HFFc6 (cell line): ENCODE data around the gene ACAA1. TPM values are rescaled to one million over a fixed set of nuclear protein-coding genes. Genes with fewer than 3 reads are reported as not detected.

Source experiments
- DNase-seq: peaks from one replicate; pipeline ENCODE4 v3.0.0-alpha.2; 2018
- H3K27ac Mint-ChIP-seq: 2 replicates; pipeline ENCODE4 v1.8.0; 2020; ENCODE audit warnings: mild to moderate bottlenecking, mixed read lengths
- H3K27me3 Mint-ChIP-seq: 2 replicates; pipeline ENCODE4 v1.8.0; 2021; ENCODE audit warnings: mild to moderate bottlenecking, moderate library complexity, mixed read lengths; ENCODE audit not compliant: insufficient read depth
- H3K36me3 Mint-ChIP-seq: 2 replicates; pipeline ENCODE4 v1.8.0; 2021; ENCODE audit warnings: low read depth, mixed read lengths
- H3K4me1 Mint-ChIP-seq: 2 replicates; pipeline ENCODE4 v1.8.0; 2020; ENCODE audit warnings: low read depth, mixed read lengths
- H3K4me3 Mint-ChIP-seq: 2 replicates; pipeline ENCODE4 v1.8.0; 2020; ENCODE audit warnings: mild to moderate bottlenecking, moderate library complexity, mixed read lengths
- H3K9me3 Mint-ChIP-seq: 2 replicates; pipeline ENCODE4 v1.8.0; 2020; ENCODE audit warnings: mild to moderate bottlenecking, mixed read lengths
- total RNA-seq, 6 experiments: library from RNA; stranded (reverse); fragmentation: NEBNext Ultra II Directional; extraction: Animal tissue kit (Norgen Biotek cat#: 25700); gene quantifications; 2 replicates in 1 of 6; 3 replicates in 5 of 6; pipeline ENCODE4 v1.2.3, GENCODE V29; 2021
- TF ChIP-seq, protein P1 (sequence below): fragments of 200-600 bp; sonication (generic); IDR thresholded peaks from 2 replicates; pipeline ENCODE4 v1.5.0; 2021; ENCODE audit warnings: antibody characterized with exemption, mild to moderate bottlenecking

The ACAA1 gene
- total RNA-seq, 6 experiments from 2014 or later, result 45.1 to 60.9 (median 52.1) TPM

DNA sequence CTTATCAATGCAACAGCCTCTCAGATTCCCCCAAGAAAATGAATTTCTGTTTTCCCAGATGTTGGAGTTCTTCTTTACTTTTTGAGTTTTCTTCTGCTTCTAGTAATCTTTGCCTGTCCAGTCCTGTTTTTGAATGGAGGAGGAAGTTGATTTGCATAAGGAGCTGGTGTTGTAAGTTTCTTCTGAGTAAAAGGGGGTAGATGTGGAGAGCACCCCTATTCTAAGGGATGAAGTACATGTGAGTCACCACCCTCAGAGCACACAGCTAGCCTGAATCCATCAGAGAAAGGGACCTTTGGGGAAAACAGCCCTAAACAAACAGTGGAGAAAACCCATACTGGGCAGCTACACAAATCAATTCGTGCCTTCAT is 34.5 kb downstream of the ACAA1 start:
- Mint-ChIP-seq H3K36me3 (peaks cover 9% of the 10 kb centered on the region; the same call in 1 of the 2 replicates), H3K9me3 (peaks cover 15% of the 10 kb centered on the region), H3K4me3 (no peak overlapping the region), H3K27me3 (peaks cover 27% of the 10 kb centered on the region), H3K27ac (no peak overlapping the region), H3K4me1 (no peaks in the 10 kb centered on the region)
- TF ChIP-seq, protein P1, sequence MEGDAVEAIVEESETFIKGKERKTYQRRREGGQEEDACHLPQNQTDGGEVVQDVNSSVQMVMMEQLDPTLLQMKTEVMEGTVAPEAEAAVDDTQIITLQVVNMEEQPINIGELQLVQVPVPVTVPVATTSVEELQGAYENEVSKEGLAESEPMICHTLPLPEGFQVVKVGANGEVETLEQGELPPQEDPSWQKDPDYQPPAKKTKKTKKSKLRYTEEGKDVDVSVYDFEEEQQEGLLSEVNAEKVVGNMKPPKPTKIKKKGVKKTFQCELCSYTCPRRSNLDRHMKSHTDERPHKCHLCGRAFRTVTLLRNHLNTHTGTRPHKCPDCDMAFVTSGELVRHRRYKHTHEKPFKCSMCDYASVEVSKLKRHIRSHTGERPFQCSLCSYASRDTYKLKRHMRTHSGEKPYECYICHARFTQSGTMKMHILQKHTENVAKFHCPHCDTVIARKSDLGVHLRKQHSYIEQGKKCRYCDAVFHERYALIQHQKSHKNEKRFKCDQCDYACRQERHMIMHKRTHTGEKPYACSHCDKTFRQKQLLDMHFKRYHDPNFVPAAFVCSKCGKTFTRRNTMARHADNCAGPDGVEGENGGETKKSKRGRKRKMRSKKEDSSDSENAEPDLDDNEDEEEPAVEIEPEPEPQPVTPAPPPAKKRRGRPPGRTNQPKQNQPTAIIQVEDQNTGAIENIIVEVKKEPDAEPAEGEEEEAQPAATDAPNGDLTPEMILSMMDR, result no peak
- DNase-seq, result no peak

DNA sequence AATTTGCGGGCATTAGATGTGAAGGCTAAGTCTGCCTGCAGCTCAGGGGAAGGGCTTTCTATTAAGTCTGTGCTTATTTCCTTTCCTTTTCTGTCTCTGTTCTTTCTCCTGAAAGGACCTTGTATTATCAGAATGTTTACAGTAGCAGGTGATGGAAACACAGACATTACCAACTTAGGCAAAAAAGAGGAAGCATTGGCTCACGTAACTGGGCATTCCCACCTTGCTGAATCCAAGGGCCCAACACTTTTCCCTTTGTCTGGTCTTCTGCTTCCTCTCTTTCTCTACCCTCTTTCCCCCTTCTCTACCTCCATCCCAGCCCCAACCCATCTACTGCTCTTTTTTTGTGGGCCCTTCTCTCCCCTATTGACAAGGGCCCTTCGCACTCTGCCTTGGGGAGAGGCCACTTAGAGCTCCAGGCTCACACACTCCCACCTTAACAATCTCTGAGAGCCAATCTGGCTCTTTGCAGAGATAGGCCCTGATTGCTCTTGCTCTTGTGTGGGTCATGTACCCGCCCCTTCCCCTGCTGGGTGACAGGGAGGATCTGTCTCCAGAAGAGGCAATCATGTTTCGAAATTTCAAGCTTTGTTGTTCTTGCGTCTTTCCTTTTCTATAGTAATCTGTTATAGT is 35.0 kb downstream of the ACAA1 start:
- Mint-ChIP-seq H3K9me3 (peaks cover 15% of the 10 kb centered on the region), H3K4me3 (no peak overlapping the region), H3K36me3 (peaks cover 9% of the 10 kb centered on the region; the same call in 1 of the 2 replicates), H3K4me1 (no peaks in the 10 kb centered on the region), H3K27ac (no peak overlapping the region), H3K27me3 (peaks cover 29% of the 10 kb centered on the region)
- DNase-seq, result no peak
- TF ChIP-seq, protein P1, result no peak

DNA sequence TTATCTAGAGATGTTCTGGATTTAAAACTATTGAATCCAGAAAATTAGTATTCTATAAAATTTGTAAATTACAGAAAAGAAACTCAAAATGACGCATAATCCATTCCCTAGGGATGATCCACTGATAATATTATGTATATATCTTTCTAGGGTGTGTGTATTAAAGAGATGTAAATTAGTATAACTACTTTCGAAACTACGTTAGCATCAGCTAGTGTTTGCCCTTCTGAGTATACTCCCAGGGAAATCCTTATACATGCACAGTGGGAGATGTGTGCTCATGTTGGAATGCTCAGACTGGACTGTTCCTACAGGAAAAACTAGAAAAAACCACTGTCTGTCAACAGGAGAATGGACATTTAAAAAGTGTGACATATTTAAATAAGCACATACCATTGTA is 36.4 kb downstream of the ACAA1 start:
- Mint-ChIP-seq H3K4me3 (no peak overlapping the region), H3K36me3 (peaks cover 5% of the 10 kb centered on the region; the same call in 1 of the 2 replicates), H3K9me3 (peaks cover 10% of the 10 kb centered on the region), H3K4me1 (no peaks in the 10 kb centered on the region), H3K27me3 (peaks cover 36% of the 10 kb centered on the region), H3K27ac (no peak overlapping the region)
- no peak for DNase-seq
- TF ChIP-seq, protein P1, result no peak

DNA sequence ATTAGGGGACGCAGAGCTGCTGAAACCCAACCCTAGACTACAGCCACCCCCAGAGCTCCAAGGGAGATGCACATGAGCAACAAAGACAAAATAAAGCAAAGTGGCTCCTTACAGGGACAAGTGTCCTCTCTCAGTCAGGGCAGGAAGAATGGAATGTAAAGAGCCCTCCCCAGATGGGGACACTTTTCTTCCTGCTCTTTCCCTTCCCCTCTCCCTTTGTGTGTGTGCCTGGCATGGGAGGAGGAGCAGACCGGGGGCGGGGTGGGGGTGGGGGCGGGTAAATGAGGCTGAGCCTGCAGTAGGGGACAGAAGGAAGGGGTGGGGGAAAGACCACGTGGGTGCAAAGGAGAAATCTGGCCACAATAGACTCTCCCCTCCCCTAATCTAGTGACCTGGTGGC is 37.4 kb downstream of the ACAA1 start:
- H3K36me3 Mint-ChIP-seq, result no peaks in the 10 kb centered on the region
- TF ChIP-seq, protein P1, result no peak
- no peaks in the 10 kb centered on the region for H3K4me1 Mint-ChIP-seq
- peaks cover 41% of the 10 kb centered on the region for H3K27me3 Mint-ChIP-seq
- H3K4me3 Mint-ChIP-seq, result no peak overlapping the region
- no peak overlapping the region for H3K27ac Mint-ChIP-seq
- no peak for DNase-seq
- H3K9me3 Mint-ChIP-seq, result peaks cover under 1% of the 10 kb centered on the region

DNA sequence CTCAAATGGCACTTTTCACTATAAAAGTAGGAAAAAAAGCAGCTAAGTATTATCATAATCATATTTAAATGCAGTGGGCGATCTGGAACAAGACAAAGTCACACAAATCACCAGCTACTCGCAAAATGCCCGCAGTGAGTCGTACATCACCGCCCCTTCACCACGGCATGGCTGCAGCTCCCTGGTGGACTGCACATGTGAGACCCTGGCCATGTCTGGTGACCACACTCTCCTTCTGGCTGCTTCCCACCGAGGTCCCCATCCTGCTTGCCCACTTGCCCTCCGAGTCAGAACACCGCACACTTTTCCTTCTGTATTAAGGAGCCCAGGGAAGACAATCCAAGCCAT is 38.6 kb downstream of the ACAA1 start:
- Mint-ChIP-seq H3K4me1 (no peaks in the 10 kb centered on the region), H3K27me3 (peaks cover 47% of the 10 kb centered on the region), H3K4me3 (no peak overlapping the region), H3K27ac (no peak overlapping the region), H3K36me3 (no peaks in the 10 kb centered on the region), H3K9me3 (no peaks in the 10 kb centered on the region)
- DNase-seq, result no peak
- TF ChIP-seq, protein P1, result no peak
